Erythroblast (primary cell): ENCODE data around the gene GNAI1.

ENCODE experiments used
- GATA1 ChIP-seq: IDR thresholded peaks from 2 replicates; pipeline ENCODE4 v1.6.1; 2011; ENCODE audit warnings: low read depth, mild to moderate bottlenecking, control low read depth, low read length, moderate library complexity
- POLR2A ChIP-seq: IDR thresholded peaks from 2 replicates; pipeline ENCODE4 v1.6.1; 2011; ENCODE audit warnings: mild to moderate bottlenecking, low read length

GRCh38 chr7:80170445-80170844 is 35.8 kb downstream of the GNAI1 start:
- no peak for TF ChIP-seq POLR2A
- TF ChIP-seq GATA1, result no peak
